ENCODE measurements around the gene TAS1R3.

The TAS1R3 gene

GRCh38 chr1:1324524-1325287, 6.4 kb upstream of the TAS1R3 start, which contains the start of the genes CPTP and INTS11:
Gene CPTP (plus strand): TSS chr1:1324802. CDS start chr1:1326911, 2,109 bp downstream.
Gene INTS11 (minus strand): TSS chr1:1324660. CDS start chr1:1324608, 52 bp downstream.
- H3K4me1 ChIP-seq (ENCODE audit: low read length) = peaks cover 15% of the 10 kb centered on the region
- H2AFZ ChIP-seq (ENCODE audit: low read depth, low read length) = peak within 1 kb of the TSS; percentile 46; the same call in 1 of the 2 replicates
- peaks cover 4% of the 10 kb centered on the region for H3K36me3 ChIP-seq (replicated peaks; ENCODE audit: low read depth, low read length)
- no peaks in the 10 kb centered on the region for H3K27me3 ChIP-seq (ENCODE audit: low read depth, low read length)
- H3K4me3 ChIP-seq (ENCODE audit: low read length) = peak within 1 kb of the TSS; percentile 81
- TF ChIP-seq CTCF (IDR thresholded peaks at IDR 0.05; ENCODE audit: low read depth, low read length) = no peak
- TF ChIP-seq EZH2phosphoT487 (IDR thresholded peaks at IDR 0.05; ENCODE audit: low read depth) = no peak
- peaks cover 56% of the 10 kb centered on the region for H3K79me2 ChIP-seq (ENCODE audit: low read length)
- H3K4me2 ChIP-seq (ENCODE audit: low read length) = peak within 1 kb of the TSS; percentile 94
- peak within 1 kb of the TSS; percentile 44; the same call in 1 of the 2 replicates for H3K27ac ChIP-seq (ENCODE audit: low read length)
- peak within 1 kb of the TSS; percentile 92 for H3K9ac ChIP-seq (ENCODE audit: low read length)
- no peaks in the 10 kb centered on the region for H3K9me3 ChIP-seq (ENCODE audit: insufficient read depth, low read length)
- peaks cover 30% of the 10 kb centered on the region for H4K20me1 ChIP-seq (ENCODE audit: insufficient read depth, low read length)

- Histone ChIP-seq H3K4me1 (ENCODE audit: low read length) (peaks cover 15% of the 10 kb centered on the region), H3K27me3 (ENCODE audit: low read depth, low read length) (no peaks in the 10 kb centered on the region), H3K9ac (ENCODE audit: low read length) (peak overlapping the region; percentile 62), H3K27ac (ENCODE audit: low read length) (no peak overlapping the region), H3K79me2 (ENCODE audit: low read length) (peaks cover 48% of the 10 kb centered on the region), H3K9me3 (ENCODE audit: insufficient read depth, low read length) (no peaks in the 10 kb centered on the region), H3K36me3 (replicated peaks; ENCODE audit: low read depth, low read length) (peaks cover 4% of the 10 kb centered on the region), H3K4me3 (ENCODE audit: low read length) (peak overlapping the region; percentile 81), H4K20me1 (ENCODE audit: insufficient read depth, low read length) (peaks cover 27% of the 10 kb centered on the region), H3K4me2 (ENCODE audit: low read length) (peak overlapping the region; percentile 94), H2AFZ (ENCODE audit: low read depth, low read length) (no peak overlapping the region)
- TF ChIP-seq CTCF (IDR thresholded peaks at IDR 0.05; ENCODE audit: low read depth, low read length) (no peak), EZH2phosphoT487 (IDR thresholded peaks at IDR 0.05; ENCODE audit: low read depth) (no peak)
These were observed 5.6 kb upstream of the TAS1R3 start for GRCh38 chr1:1325288-1326074.

- Histone ChIP-seq H3K36me3 (replicated peaks; ENCODE audit: low read depth, low read length) (peaks cover 4% of the 10 kb centered on the region), H2AFZ (ENCODE audit: low read depth, low read length) (no peak overlapping the region), H3K27me3 (ENCODE audit: low read depth, low read length) (no peaks in the 10 kb centered on the region), H3K79me2 (ENCODE audit: low read length) (peaks cover 42% of the 10 kb centered on the region), H3K9me3 (ENCODE audit: insufficient read depth, low read length) (no peaks in the 10 kb centered on the region), H3K4me1 (ENCODE audit: low read length) (peaks cover 15% of the 10 kb centered on the region), H4K20me1 (ENCODE audit: insufficient read depth, low read length) (peaks cover 21% of the 10 kb centered on the region), H3K9ac (ENCODE audit: low read length) (peak overlapping the region; percentile 62; the same call in 1 of the 2 replicates), H3K4me2 (ENCODE audit: low read length) (peak overlapping the region; percentile 94), H3K27ac (ENCODE audit: low read length) (no peak overlapping the region), H3K4me3 (ENCODE audit: low read length) (peak overlapping the region; percentile 81)
- no peak for TF ChIP-seq CTCF (IDR thresholded peaks at IDR 0.05; ENCODE audit: low read depth, low read length)
- no peak for TF ChIP-seq EZH2phosphoT487 (IDR thresholded peaks at IDR 0.05; ENCODE audit: low read depth)
These were observed 4.9 kb upstream of the TAS1R3 start for GRCh38 chr1:1326075-1326605.

Data from OCI-LY3 (cell line).